ENCODE data around the gene MICAL3. TPM values are rescaled to one million over a fixed set of nuclear protein-coding genes. Genes with fewer than 3 reads are reported as not detected.
"Not testable (repeated sequence)": the region's sequence is repeated elsewhere in the genome, so short reads cannot be mapped to it uniquely, and the experiment has no call there.

MICAL3 gene
- total and polyA plus RNA-seq, 2 donors from 2014 or later: 5.0 to 99.4 TPM

DNA sequence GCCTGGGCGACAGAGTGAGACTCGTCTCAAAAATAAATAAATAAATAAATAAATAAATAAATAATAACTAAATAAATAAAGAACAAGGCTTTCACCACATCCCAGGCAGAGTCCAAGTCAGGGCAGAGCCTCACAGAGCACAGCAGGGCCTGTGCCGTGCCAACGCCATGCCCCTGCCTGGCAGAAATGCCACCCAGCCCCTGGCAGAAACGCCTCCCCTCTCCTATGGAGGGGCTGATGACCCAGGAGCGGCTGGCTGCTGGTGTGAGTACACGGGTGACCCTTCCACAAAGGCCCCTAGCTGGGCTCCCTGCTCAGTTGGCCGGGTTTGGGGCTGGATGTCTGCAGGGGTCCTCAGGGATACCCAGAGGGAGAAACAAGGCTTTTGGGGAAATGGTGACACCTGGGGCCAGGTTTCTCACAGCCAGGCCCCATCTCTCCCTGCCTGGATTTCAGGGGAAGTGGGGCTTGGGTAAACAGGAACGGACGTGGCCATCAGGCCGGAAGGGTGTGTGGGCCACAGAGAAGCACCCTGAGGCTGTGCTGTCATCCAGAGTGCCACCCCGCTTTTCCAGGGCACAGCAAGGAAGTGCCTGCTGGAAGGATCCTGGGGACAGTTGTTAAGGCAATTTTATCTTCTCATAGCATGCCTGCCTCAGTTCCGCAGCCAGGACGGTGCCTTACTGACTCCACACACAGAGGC is 255.2 kb downstream of the MICAL3 start:
- Histone ChIP-seq H3K9ac (ENCODE audit: low read length in 3 of 3) (no peak overlapping the region), H3K27ac (ENCODE audit: low read depth in 2 of 2, low read length in 2 of 2) (no peak overlapping the region), H3K9me3 (ENCODE audit: control insufficient read depth in 2 of 3, insufficient read depth in 1 of 3, low read length in 3 of 3) (no peaks in the 10 kb centered on the region), H3K36me3 (ENCODE audit: control insufficient read depth in 2 of 3, insufficient read depth in 3 of 3, low read length in 3 of 3) (no peaks in the 10 kb centered on the region), H3K4me1 (ENCODE audit: control insufficient read depth in 2 of 3, insufficient read depth in 2 of 3, low read depth in 1 of 3, low read length in 3 of 3) (peaks cover 0 to 7% (median 0%) of the 10 kb centered on the region in 3 donors), H3K4me3 (ENCODE audit: low read length in 3 of 3) (no peak overlapping the region), H3K27me3 (ENCODE audit: control insufficient read depth, insufficient read depth, low read length) (no peaks in the 10 kb centered on the region)
- no peak for DNase-seq
- TF ChIP-seq CTCF (IDR thresholded peaks at IDR 0.05; ENCODE audit: borderline replicate concordance, extremely low read depth, insufficient read depth): no peak
- no peak for FAIRE-seq
- intact Hi-C loops (cut with DNase I): no loop called here

- Histone ChIP-seq H3K9ac (ENCODE audit: low read length in 3 of 3) (no peak overlapping the region), H3K27me3 (ENCODE audit: control insufficient read depth, insufficient read depth, low read length) (no peaks in the 10 kb centered on the region), H3K27ac (ENCODE audit: low read depth in 2 of 2, low read length in 2 of 2) (no peak overlapping the region), H3K36me3 (ENCODE audit: control insufficient read depth in 2 of 3, insufficient read depth in 3 of 3, low read length in 3 of 3) (no peaks in the 10 kb centered on the region), H3K4me1 (ENCODE audit: control insufficient read depth in 2 of 3, insufficient read depth in 2 of 3, low read depth in 1 of 3, low read length in 3 of 3) (no peaks in the 10 kb centered on the region), H3K9me3 (ENCODE audit: control insufficient read depth in 2 of 3, insufficient read depth in 1 of 3, low read length in 3 of 3) (no peaks in the 10 kb centered on the region), H3K4me3 (ENCODE audit: low read length in 3 of 3) (no peak overlapping the region)
- TF ChIP-seq CTCF (IDR thresholded peaks at IDR 0.05; ENCODE audit: borderline replicate concordance, extremely low read depth, insufficient read depth): no peak
- intact Hi-C loops (cut with DNase I): no loop called here
- FAIRE-seq (no peak), DNase-seq (no peak)
These were observed 256.9 kb downstream of the MICAL3 start for GRCh38 chr22:17767233-17768065.

- H3K4me1 ChIP-seq (ENCODE audit: control insufficient read depth in 2 of 3, insufficient read depth in 2 of 3, low read depth in 1 of 3, low read length in 3 of 3); intact Hi-C loops (cut with DNase I); H3K9me3 ChIP-seq (ENCODE audit: control insufficient read depth in 2 of 3, insufficient read depth in 1 of 3, low read length in 3 of 3); DNase-seq; FAIRE-seq; H3K36me3 ChIP-seq (ENCODE audit: control insufficient read depth in 2 of 3, insufficient read depth in 3 of 3, low read length in 3 of 3); H3K9ac ChIP-seq (ENCODE audit: low read length in 3 of 3); H3K4me3 ChIP-seq (ENCODE audit: low read length in 3 of 3); H3K27me3 ChIP-seq (ENCODE audit: control insufficient read depth, insufficient read depth, low read length); H3K27ac ChIP-seq (ENCODE audit: low read depth in 2 of 2, low read length in 2 of 2): not testable (repeated sequence)
These were observed 259.5 kb downstream of the MICAL3 start for GRCh38 chr22:17764852-17765251.

DNA sequence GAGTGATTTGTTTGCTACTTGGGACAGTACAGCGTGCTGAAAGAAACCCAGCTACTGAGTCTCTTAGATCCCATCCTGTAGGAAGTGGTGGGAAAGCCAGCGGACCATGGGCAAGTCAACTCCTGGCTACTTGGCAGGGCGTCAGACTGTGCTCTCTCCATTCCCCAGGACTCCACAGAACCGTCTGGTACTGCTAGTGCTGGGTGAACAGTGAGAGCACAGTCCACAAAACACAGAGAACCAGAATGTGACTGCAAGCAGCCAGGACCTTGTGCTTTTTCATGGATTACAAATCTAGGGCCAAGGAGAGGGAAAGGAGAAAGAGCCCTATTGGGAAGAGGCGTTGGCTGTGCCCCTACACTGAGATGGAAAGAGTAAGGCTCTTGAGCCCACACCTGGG is 260.3 kb downstream of the MICAL3 start:
- DNase-seq (no peak), FAIRE-seq (no peak)
- Histone ChIP-seq H3K9ac (ENCODE audit: low read length in 3 of 3) (no peak overlapping the region), H3K27me3 (ENCODE audit: control insufficient read depth, insufficient read depth, low read length) (no peaks in the 10 kb centered on the region), H3K36me3 (ENCODE audit: control insufficient read depth in 2 of 3, insufficient read depth in 3 of 3, low read length in 3 of 3) (no peaks in the 10 kb centered on the region), H3K27ac (ENCODE audit: low read depth in 2 of 2, low read length in 2 of 2) (no peak overlapping the region), H3K4me1 (ENCODE audit: control insufficient read depth in 2 of 3, insufficient read depth in 2 of 3, low read depth in 1 of 3, low read length in 3 of 3) (no peaks in the 10 kb centered on the region), H3K9me3 (ENCODE audit: control insufficient read depth in 2 of 3, insufficient read depth in 1 of 3, low read length in 3 of 3) (no peaks in the 10 kb centered on the region), H3K4me3 (ENCODE audit: low read length in 3 of 3) (no peak overlapping the region)
- TF ChIP-seq CTCF (IDR thresholded peaks at IDR 0.05; ENCODE audit: borderline replicate concordance, extremely low read depth, insufficient read depth): no peak
- intact Hi-C loops (cut with DNase I): no loop called here

DNA sequence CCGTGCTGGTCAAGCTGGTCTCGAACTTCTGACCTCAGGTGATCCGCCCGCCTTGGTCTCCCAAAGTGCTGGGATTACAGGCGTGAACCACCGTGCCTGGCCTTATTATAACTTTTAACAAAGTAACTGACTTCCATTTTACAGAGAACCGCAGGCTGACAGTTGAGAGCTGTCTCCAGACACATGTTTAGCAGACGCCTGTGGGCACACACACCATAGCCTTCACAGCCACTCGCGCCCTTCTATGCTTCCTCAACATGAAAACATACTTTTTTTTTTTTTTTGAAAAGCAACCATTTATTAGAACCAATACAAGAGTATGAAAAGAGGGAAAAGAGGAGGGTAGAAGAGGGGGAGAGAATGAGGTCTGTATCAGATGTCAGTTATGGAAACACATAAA is 260.9 kb downstream of the MICAL3 start:
- intact Hi-C loops (cut with DNase I); FAIRE-seq; H3K4me1 ChIP-seq (ENCODE audit: control insufficient read depth in 2 of 3, insufficient read depth in 2 of 3, low read depth in 1 of 3, low read length in 3 of 3): not testable (repeated sequence)

More for the DNA sequence above, 260.9 kb downstream of the MICAL3 start:
- not testable (repeated sequence) for H3K9me3 ChIP-seq (ENCODE audit: control insufficient read depth in 2 of 3, insufficient read depth in 1 of 3, low read length in 3 of 3); DNase-seq; H3K9ac ChIP-seq (ENCODE audit: low read length in 3 of 3); H3K36me3 ChIP-seq (ENCODE audit: control insufficient read depth in 2 of 3, insufficient read depth in 3 of 3, low read length in 3 of 3); H3K4me3 ChIP-seq (ENCODE audit: low read length in 3 of 3); H3K27me3 ChIP-seq (ENCODE audit: control insufficient read depth, insufficient read depth, low read length); H3K27ac ChIP-seq (ENCODE audit: low read depth in 2 of 2, low read length in 2 of 2)
